GM21423 (cell line): Measurements from ENCODE around the gene PCDHA6.
"Not testable (repeated sequence)": the region's sequence is repeated elsewhere in the genome, so short reads cannot be mapped to it uniquely, and the experiment has no call there.

Experiments
- ATAC-seq: cut with Tn5 transposase; IDR thresholded peaks from one replicate; pipeline ENCODE4 v1.9.1; 2021; ENCODE audit warnings: mild to moderate bottlenecking, moderate library complexity; ENCODE audit not compliant: unreplicated experiment

Gene PCDHA6

DNA sequence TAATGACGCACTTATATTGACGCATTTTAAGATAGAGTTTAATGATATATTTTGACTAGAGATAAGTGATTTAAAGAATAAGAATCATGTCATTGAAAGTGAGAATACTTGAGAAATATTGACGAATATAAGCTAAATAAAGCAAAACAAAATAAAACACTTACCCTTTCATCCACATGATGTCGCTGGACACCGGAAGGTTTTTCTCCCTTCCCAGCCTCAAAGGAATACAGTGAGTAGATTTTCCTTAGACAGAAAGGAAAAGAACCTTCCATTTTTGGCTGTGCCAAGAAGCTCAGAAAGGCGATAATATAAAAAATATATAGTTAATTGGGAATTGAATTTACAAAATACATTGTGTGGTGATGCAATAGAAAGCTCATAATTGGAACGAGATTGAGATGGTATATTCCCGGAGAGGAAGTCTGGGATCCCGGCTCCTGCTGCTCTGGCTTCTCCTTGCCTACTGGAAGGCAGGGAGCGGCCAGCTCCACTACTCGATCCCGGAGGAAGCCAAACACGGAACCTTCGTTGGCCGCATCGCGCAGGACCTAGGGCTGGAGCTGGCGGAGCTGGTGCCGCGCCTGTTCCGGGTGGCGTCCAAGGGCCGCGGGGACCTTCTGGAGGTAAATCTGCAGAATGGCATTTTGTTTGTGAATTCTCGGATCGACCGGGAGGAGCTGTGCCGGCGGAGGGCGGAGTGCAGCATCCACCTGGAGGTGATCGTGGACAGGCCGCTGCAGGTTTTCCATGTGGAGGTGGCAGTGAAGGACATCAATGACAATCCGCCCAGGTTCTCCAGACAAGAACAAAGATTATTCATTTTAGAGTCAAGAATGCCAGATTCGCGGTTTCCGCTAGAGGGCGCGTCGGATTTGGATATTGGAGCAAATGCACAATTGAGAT, 6.1 kb upstream of the PCDHA6 start, which contains the start of gene PCDHA5:
PCDHA5 (plus strand) TSS at position 239 of the 906 bp plus-strand sequence.
- ATAC-seq: no peak

DNA sequence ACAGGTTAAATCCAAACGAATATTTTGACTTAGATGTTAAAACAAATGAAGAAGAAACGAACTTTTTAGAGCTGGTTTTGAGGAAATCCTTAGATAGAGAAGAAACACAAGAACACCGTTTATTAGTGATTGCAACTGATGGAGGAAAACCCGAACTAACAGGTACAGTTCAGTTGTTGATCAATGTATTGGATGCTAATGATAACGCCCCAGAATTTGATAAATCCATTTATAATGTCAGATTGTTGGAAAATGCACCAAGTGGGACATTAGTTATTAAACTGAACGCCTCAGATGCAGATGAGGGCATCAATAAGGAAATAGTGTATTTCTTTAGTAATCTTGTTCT, 5.5 kb upstream of the PCDHA6 start:
- ATAC-seq: no peak

- not testable (repeated sequence) for ATAC-seq
Observed at GRCh38 chr5:140822969-140823368, 4.8 kb upstream of the PCDHA6 start.

- no peak for ATAC-seq
Observed at GRCh38 chr5:140823475-140823874, 4.3 kb upstream of the PCDHA6 start.

- no peak for ATAC-seq
Observed at GRCh38 chr5:140828362-140828737, 590 bp downstream of the PCDHA6 start.

GRCh38 chr5:140829511-140830501, 2.0 kb downstream of the PCDHA6 start:
- not testable (repeated sequence) for ATAC-seq

- ATAC-seq: no peak
Observed at GRCh38 chr5:140833993-140834392, 6.2 kb downstream of the PCDHA6 start, which contains the start of gene PCDHA7. Gene PCDHA7 (plus strand): TSS chr5:140834269. CDS start chr5:140834384, 115 bp downstream.

DNA sequence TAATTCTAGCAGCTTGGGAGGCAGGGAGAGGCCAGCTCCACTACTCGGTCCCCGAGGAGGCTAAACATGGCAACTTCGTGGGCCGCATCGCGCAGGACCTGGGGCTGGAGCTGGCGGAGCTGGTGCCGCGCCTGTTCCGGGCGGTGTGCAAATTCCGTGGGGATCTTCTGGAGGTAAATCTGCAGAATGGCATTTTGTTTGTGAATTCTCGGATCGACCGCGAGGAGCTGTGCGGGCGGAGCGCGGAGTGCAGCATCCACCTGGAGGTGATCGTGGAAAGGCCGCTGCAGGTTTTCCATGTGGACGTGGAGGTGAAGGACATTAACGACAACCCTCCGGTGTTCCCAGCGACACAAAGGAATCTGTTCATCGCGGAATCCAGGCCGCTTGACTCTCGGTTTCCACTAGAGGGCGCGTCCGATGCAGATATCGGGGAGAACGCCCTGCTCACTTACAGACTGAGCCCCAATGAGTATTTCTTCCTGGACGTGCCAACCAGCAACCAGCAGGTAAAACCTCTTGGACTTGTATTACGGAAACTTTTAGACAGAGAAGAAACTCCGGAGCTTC, 6.8 kb downstream of the PCDHA6 start:
- ATAC-seq: not testable (repeated sequence)

DNA sequence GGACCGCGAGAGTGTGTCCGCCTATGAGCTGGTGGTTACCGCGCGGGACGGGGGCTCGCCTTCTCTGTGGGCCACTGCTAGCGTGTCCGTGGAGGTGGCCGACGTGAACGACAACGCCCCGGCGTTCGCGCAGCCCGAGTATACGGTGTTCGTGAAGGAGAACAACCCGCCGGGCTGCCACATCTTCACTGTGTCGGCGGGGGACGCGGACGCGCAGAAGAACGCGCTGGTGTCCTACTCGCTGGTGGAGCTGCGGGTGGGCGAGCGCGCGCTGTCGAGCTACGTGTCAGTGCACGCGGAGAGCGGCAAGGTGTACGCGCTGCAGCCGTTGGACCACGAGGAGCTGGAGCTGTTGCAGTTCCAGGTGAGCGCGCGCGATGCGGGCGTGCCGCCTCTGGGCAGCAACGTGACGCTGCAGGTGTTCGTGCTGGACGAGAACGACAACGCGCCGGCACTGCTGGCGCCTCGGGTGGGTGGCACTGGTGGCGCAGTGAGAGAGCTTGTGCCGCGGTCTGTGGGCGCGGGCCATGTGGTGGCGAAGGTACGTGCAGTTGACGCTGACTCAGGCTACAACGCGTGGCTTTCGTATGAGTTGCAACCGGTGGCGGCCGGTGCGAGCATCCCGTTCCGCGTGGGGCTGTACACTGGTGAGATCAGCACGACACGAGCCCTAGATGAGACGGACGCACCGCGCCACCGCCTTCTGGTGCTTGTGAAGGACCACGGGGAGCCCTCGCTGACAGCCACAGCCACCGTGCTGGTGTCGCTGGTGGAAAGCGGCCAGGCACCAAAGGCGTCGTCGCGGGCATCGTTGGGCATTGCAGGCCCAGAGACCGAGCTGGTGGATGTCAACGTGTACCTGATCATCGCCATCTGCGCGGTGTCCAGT, 8.1 kb downstream of the PCDHA6 start:
- ATAC-seq: no peak

GRCh38 chr5:140840978-140841962, 13.5 kb downstream of the PCDHA6 start, which contains the start of gene PCDHA8:
Gene PCDHA8 (plus strand): TSS chr5:140841187. CDS start chr5:140841322, 135 bp downstream.
- ATAC-seq: no peak

- no peak for ATAC-seq
Observed at GRCh38 chr5:140842798-140843733, 15.3 kb downstream of the PCDHA6 start.

- ATAC-seq: not testable (repeated sequence)
Observed at GRCh38 chr5:140848139-140849102, 20.7 kb downstream of the PCDHA6 start, which contains the start of gene PCDHA9. Gene PCDHA9 (plus strand): TSS chr5:140848382. CDS start chr5:140848496, 114 bp downstream.

GRCh38 chr5:140849831-140850634, 22.3 kb downstream of the PCDHA6 start:
- ATAC-seq: not testable (repeated sequence)

DNA sequence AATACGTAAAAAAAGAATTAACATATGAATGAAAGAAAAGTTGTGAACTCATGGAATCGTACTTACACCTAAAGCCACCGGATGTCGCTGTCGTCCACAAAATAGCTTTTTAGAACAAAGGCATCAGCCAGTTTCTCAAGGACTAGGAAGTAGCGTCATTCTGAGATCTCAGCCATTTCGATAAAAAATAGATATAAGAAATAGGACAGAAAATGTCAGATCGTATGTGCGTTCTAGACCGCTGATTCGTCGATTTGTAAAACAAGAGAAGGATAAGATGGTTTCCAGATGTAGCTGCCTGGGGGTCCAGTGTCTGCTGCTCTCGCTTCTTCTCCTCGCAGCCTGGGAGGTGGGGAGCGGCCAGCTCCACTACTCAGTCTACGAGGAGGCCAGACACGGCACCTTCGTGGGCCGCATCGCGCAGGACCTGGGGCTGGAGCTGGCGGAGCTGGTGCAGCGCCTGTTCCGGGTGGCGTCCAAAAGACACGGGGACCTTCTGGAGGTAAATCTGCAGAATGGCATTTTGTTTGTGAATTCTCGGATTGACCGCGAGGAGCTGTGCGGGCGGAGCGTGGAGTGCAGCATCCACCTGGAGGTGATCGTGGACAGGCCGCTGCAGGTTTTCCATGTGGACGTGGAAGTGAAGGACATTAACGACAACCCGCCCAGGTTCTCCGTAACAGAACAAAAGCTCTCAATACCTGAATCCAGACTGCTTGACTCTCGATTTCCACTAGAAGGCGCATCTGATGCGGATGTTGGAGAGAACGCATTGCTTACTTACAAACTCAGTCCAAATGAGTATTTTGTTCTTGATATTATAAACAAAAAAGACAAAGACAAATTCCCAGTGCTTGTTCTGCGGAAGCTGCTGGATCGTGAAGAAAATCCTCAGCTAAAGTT, 28.3 kb downstream of the PCDHA6 start, which contains the start of gene PCDHA10:
PCDHA10 (plus strand) TSS at position 126 of the 903 bp plus-strand sequence; CDS start at position 278, 152 bp downstream.
- ATAC-seq: no peak
